MG63 (cell line): ENCODE results near the gene SCYGR1. TPM values are rescaled to one million over a fixed set of nuclear protein-coding genes. Genes with fewer than 3 reads are reported as not detected.

Experiments
- DNase-seq: peaks from one replicate; pipeline ENCODE4 v3.0.0-alpha.2; 2020
- H3K27me3 ChIP-seq: fragments of 250-450 bp; sonication (Bioruptor Pico); 2 replicates; pipeline ENCODE4 v1.5.1; 2020; ENCODE audit warnings: mild to moderate bottlenecking, moderate library complexity
- H3K36me3 ChIP-seq: fragments of 250-450 bp; sonication (Bioruptor Pico); 2 replicates; pipeline ENCODE4 v1.5.1; 2020; ENCODE audit warnings: mild to moderate bottlenecking, moderate library complexity
- H3K4me3 ChIP-seq: fragments of 250-450 bp; sonication (Bioruptor Pico); 2 replicates; pipeline ENCODE4 v1.5.1; 2020; ENCODE audit warnings: mild to moderate bottlenecking, moderate library complexity
- H3K9me3 ChIP-seq: fragments of 250-450 bp; sonication (Bioruptor Pico); 2 replicates; pipeline ENCODE4 v1.5.1; 2020; ENCODE audit warnings: mild to moderate bottlenecking, moderate library complexity
- total RNA-seq: library from RNA; depleted of rRNA; stranded (reverse); fragments of >200 nt; shearing (Covaris generic); gene quantifications from 2 replicates; pipeline ENCODE4 v1.2.3, GENCODE V29; 2014; ENCODE audit warnings: low replicate concordance

SCYGR1 gene
- total RNA-seq, 1 experiment from 2014 or later: not detected

DNA sequence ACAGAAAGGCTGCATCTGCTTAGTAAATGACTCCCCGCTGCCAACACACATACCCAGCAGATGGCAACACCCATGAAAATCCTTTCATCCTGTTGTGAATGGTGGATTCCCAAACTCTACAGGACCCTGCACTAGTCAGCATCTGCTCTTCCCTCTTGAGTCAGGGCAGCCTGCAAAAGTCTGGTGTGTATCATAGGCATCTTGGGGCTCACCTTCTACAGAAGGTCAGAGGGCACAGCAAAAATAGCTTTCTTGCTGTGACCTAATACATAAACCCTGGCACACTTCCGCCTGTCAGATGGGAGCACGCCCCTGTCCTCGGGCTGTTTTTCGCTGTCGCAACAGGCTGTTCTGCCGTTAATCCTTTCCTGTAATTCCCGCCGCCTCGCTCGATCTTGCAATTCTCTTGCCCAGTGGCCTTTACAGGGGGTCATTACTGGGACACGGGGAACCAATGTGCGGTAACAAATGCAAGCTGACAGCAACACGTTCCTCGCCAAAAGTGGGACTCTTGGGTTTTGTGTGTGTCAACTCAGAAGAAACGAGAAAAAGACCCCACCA, 19.9 kb upstream of the SCYGR1 start:
- H3K27me3 ChIP-seq: no peaks in the 10 kb centered on the region
- no peaks in the 10 kb centered on the region for H3K9me3 ChIP-seq
- no peak overlapping the region for H3K4me3 ChIP-seq
- no peaks in the 10 kb centered on the region for H3K36me3 ChIP-seq
- peak; percentile 52 for DNase-seq

GRCh38 chr2:227406177-227407031, 18.7 kb upstream of the SCYGR1 start:
- no peaks in the 10 kb centered on the region for H3K9me3 ChIP-seq
- H3K36me3 ChIP-seq: no peaks in the 10 kb centered on the region
- DNase-seq: peak; percentile 89
- no peaks in the 10 kb centered on the region for H3K27me3 ChIP-seq
- H3K4me3 ChIP-seq: no peak overlapping the region

GRCh38 chr2:227404585-227405271, 17.0 kb upstream of the SCYGR1 start:
- H3K27me3 ChIP-seq: no peaks in the 10 kb centered on the region
- H3K4me3 ChIP-seq: no peak overlapping the region
- H3K36me3 ChIP-seq: no peaks in the 10 kb centered on the region
- DNase-seq: no peak
- H3K9me3 ChIP-seq: no peaks in the 10 kb centered on the region

- no peaks in the 10 kb centered on the region for H3K27me3 ChIP-seq
- H3K9me3 ChIP-seq: no peaks in the 10 kb centered on the region
- peak; percentile 28 for DNase-seq
- H3K36me3 ChIP-seq: no peaks in the 10 kb centered on the region
- H3K4me3 ChIP-seq: no peak overlapping the region
Observed at GRCh38 chr2:227402959-227403358, 15.2 kb upstream of the SCYGR1 start.

DNA sequence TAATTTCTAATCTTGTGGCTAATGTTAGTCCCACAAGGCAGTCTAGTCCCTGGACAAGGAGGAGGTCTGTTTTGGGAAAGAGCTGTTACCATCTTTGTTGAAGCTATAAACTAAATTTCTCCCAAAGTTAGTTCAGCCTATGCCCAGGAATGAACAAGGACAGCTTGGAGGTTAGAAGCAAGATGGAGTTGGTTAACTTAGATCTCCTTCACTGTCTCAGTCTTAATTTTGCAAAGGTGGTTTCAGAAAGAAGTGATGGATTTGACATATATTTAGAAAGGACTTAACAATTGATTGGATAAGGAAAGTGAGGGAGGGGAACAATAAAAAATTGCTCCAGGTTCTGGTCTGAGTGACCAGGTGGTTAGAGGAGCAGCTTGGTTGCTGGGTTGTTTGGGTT, 14.6 kb upstream of the SCYGR1 start:
- Histone ChIP-seq H3K9me3 (no peaks in the 10 kb centered on the region), H3K36me3 (no peaks in the 10 kb centered on the region), H3K27me3 (no peaks in the 10 kb centered on the region), H3K4me3 (no peak overlapping the region)
- no peak for DNase-seq

DNA sequence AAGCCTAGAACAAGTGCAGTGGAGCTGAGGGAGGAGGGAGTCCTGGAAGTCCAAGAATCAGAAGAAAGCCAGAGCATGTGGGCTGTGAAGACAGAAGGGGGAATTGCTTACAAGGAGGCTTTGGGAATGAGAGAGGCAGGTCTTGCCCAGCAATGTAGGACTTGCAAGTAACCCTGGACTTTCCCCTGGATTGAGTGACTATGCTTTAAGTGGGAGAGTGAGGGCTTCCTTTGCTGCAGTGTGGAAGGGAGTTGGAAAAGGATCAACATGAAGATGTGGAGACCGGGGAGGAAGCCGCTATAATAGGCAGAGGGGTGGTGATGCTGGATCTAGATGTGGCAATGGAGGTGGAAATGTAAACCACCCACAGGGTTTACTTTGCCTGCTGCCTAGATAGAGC, 13.8 kb upstream of the SCYGR1 start:
- H3K9me3 ChIP-seq: no peaks in the 10 kb centered on the region
- no peak for DNase-seq
- no peak overlapping the region for H3K4me3 ChIP-seq
- H3K36me3 ChIP-seq: no peaks in the 10 kb centered on the region
- H3K27me3 ChIP-seq: no peaks in the 10 kb centered on the region

DNA sequence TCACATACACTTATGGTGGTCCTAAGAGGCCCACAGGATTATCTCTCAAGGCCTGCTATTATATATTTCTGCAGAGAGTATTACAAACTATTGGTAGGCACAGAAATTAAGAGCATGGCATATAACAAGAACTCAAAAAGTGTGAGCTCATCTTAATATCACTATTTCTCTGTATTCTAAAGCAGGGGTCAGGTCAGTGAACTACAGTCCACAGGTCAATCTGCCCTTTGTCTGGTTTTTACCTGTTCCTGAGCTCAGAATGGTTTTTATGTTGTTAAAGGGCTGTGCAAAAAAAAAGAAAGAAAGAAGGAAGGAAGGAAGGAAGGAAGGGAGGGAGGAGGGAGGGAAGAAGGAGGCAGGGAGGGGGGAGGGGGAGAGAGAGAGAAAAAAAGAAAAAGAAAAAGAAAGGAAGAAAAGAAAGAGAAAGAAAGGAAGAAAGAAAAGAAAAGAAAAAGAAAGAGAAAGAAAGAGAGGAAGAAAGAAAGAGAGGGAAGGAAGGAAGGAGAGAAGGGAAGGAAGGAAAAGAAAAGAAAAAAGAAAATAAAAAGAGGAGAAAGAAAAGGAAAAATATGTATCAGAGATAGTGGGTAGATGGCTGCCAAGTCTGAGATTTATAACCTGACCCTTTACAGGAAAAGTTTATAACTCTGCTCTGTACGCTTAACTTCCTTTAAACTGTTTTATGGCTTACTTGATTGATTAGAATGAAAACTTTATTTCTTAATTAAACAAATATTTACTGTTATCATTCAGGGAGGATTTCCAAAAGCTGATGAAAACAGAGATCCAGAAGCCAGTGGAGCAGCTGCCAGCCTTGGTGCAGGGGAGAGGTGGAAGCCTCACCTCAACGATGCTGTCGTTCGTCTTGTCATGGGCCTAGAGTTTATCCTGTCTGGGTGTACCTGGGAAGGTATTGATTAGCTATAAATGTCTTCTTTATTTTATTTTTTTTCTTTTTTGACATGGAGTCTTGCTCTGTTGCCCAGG, 11.2 kb upstream of the SCYGR1 start:
- DNase-seq: no peak
- Histone ChIP-seq H3K36me3 (no peaks in the 10 kb centered on the region), H3K9me3 (no peaks in the 10 kb centered on the region), H3K4me3 (no peak overlapping the region), H3K27me3 (no peaks in the 10 kb centered on the region)

DNA sequence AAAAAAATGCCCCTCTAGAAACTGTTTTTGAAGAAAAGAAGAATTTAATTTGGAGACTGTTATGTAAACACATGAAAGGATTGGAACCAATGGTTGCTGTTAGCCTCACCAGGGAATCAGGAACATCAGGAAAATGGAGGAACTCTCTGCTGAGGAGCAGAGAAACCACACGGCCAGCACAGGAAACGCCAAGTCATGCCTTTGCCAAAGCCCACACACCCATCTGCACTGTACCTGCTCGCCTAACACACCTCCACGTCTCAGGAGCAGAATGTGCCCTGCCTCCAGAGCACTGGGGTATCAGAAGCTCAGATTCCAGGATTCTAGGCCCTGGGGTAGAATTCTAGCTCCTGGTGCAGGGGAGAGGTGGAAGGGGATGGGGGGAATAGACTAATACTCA, 9.8 kb upstream of the SCYGR1 start:
- H3K36me3 ChIP-seq: no peaks in the 10 kb centered on the region
- no peak for DNase-seq
- no peaks in the 10 kb centered on the region for H3K27me3 ChIP-seq
- no peaks in the 10 kb centered on the region for H3K9me3 ChIP-seq
- H3K4me3 ChIP-seq: no peak overlapping the region

- Histone ChIP-seq H3K36me3 (no peaks in the 10 kb centered on the region), H3K4me3 (no peak overlapping the region), H3K9me3 (no peaks in the 10 kb centered on the region), H3K27me3 (no peaks in the 10 kb centered on the region)
- DNase-seq: no peak
Observed at GRCh38 chr2:227395556-227395955, 7.8 kb upstream of the SCYGR1 start.

DNA sequence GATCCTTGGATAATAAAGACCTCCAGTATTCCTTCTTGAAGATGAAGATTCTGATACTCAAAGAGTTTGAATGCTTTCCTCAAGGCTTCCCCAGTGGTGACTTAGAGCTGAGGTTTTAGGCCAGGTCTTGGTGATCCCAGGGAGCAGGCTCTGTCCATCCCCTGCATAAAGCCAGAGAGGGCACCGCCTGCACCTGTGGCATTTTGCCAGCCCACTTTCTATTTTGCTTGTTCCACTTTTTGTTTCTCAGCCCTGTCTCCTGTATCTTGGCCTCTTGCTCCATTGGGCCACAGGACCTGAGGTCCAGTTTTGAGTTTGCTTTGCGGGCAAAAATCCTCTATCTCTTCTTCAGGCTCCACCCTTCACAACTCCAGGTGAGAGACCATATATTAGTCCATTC, 6.7 kb upstream of the SCYGR1 start:
- Histone ChIP-seq H3K9me3 (no peaks in the 10 kb centered on the region), H3K36me3 (no peaks in the 10 kb centered on the region), H3K27me3 (no peaks in the 10 kb centered on the region), H3K4me3 (no peak overlapping the region)
- no peak for DNase-seq

DNA sequence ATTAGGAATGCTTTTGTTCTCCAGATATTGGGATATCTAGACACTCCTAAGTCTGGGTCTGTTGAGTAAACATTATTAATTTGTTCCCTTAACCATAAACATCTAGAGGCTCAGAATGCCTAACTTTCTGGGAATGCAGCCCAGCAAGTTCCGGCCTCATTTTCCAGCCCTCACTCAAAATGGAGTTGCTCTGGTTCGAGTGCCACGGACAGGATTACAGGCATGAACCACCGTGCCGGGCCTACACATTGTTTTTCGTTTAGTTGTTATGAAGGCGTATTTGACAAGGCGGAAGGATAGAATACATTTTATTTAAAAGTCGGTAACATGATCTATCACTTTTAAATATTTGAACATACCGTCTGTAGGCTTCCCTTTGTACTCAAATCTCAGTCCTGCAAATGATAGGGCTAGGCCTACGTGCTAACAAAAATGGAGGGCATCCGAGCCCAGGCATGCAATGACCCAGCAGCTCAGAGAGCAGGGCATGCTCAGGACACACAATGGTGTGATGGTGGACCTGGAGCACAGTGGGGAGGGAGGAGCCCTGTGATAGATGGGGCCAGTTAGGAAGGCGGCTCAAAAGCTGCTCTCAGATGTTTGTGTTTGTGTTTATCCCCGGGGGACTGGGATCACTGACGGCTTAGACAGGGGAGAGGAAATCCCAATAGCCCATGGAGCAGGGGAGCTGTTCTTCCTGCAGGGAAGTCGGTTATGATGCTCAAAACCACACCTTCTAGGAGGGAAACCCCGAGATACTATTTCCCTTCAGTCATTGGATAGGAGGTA, 2.9 kb upstream of the SCYGR1 start:
- Histone ChIP-seq H3K36me3 (no peaks in the 10 kb centered on the region), H3K27me3 (no peaks in the 10 kb centered on the region), H3K4me3 (no peak overlapping the region), H3K9me3 (0 out of 2 replicates have a peak, but pooled peaks cover 2% of the 10 kb centered on the region)
- no peak for DNase-seq

GRCh38 chr2:227389661-227390060, 1.9 kb upstream of the SCYGR1 start:
- DNase-seq: no peak
- Histone ChIP-seq H3K9me3 (0 out of 2 replicates have a peak, but pooled peaks cover 2% of the 10 kb centered on the region), H3K27me3 (no peaks in the 10 kb centered on the region), H3K4me3 (no peak overlapping the region), H3K36me3 (no peaks in the 10 kb centered on the region)

GRCh38 chr2:227389231-227389630, 1.5 kb upstream of the SCYGR1 start:
- Histone ChIP-seq H3K36me3 (no peaks in the 10 kb centered on the region), H3K9me3 (0 out of 2 replicates have a peak, but pooled peaks cover 2% of the 10 kb centered on the region), H3K27me3 (no peaks in the 10 kb centered on the region), H3K4me3 (no peak overlapping the region)
- no peak for DNase-seq

DNA sequence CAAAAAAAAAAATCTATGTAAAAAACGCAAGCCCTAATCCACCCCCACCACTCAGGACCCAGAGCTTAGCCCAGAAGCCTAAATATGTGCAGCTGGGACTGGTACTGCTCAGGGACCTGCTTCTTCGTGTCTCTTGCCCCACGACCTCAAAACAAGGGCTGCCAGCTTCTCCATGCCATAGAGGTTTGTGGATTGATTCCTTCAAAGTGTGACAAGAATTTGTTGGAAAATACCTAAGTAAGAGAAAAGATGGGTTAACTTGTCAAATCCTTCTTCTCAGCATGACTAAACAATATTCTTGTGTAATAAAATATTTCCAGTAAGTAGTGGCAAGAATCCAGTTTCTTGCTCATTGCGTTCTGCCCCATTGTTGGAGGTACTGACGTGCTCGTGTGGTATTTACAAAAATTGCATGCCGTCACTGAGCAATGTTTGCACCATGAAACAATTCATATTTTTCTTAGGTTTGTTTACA, 825 bp upstream of the SCYGR1 start:
- H3K27me3 ChIP-seq: no peaks in the 10 kb centered on the region
- DNase-seq: peak; percentile 71
- H3K36me3 ChIP-seq: no peaks in the 10 kb centered on the region
- H3K9me3 ChIP-seq: 0 out of 2 replicates have a peak, but pooled peaks cover 2% of the 10 kb centered on the region
- no peak overlapping the region for H3K4me3 ChIP-seq

DNA sequence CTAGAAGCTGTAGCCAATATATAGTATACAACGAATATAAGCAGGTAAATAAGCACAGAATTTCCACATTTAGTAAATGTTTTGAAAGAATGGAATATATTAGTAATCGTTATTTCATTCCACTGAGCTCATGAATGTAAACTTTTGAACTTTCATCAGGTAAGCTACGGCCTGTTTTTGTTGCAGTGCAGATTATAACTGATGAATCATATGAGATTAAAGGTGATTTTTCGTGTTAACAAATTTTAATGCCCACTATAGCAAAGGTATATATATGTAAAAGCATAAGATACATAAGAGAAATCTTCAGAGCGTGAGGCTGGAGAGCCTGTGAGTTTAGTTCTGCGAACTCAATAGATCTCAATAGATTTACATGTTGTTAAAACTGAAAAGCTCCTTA, 1.1 kb downstream of the SCYGR1 start:
- 0 out of 2 replicates have a peak, but pooled peaks cover 2% of the 10 kb centered on the region for H3K9me3 ChIP-seq
- no peaks in the 10 kb centered on the region for H3K36me3 ChIP-seq
- no peak overlapping the region for H3K4me3 ChIP-seq
- no peaks in the 10 kb centered on the region for H3K27me3 ChIP-seq
- DNase-seq: no peak

DNA sequence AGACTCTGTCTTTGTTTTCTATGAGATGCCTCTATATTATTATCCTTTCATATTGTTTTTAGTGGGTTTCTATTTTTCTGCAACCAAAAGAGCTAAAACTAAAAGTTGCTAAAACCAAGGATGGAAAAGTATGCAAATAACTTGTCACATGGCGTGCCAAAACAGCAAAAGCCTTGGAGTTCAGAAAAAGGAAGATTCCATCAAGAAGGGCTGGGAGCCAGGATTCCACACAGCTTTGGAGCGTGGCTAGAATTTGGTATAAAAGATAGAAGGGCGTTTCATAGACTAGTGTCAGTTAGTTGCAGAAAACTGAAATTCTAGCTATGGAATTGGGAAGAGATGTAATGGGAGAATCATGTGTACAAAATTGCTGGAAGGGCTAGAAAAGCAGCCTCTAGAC, 4.1 kb downstream of the SCYGR1 start:
- no peaks in the 10 kb centered on the region for H3K9me3 ChIP-seq
- DNase-seq: no peak

More for the DNA sequence above, 4.1 kb downstream of the SCYGR1 start:
- Histone ChIP-seq H3K36me3 (no peaks in the 10 kb centered on the region), H3K27me3 (no peaks in the 10 kb centered on the region), H3K4me3 (no peak overlapping the region)
